ENCODE data around the gene TSPEAR. TPM values are rescaled to one million over a fixed set of nuclear protein-coding genes. Genes with fewer than 3 reads are reported as not detected.
"Not testable (repeated sequence)": the region's sequence is repeated elsewhere in the genome, so short reads cannot be mapped to it uniquely, and the experiment has no call there.

The TSPEAR gene
- total RNA-seq, 4 donors from 2014 or later = not detected

DNA sequence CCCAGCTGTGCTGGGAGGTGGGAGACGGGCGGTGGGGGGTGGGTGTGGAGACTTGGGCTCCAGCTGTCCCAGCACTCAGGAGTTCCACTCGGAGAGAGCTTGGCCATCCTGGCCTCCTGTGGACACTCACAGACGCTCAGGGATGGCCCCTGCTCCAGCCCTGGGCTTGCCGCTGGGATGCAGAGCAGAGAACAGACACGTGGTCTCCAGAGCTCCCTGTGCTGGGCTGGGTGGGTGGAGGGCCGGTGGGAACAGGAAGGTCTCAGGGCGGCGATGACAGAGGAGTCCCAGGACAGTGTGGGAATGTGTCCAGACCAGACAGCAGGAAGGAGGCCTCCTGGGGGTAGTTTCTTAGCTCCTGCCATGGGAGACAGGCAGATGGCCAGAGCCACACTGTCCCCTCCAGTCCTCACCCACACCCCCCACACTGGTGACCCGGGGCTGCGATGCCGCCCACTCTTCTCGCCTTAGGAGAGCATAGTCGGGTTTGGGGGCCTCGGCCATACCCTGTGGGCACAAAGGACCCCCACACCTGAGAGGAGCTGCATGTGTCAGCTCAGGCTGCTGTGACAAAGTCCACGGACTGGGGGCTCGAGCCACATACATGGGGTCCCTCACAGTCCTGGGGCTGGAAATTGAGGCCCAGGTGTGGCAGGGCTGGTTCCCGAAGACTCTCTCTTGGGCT lies 82.5 kb downstream of the TSPEAR start:
- no peak for DNase-seq
- Histone ChIP-seq H3K27me3 (peaks cover 11% of the 10 kb centered on the region), H3K9me3 (peaks cover 4 to 29% of the 10 kb centered on the region in 2 donors), H3K4me3 (no peak overlapping the region), H3K4me1 (no peaks in the 10 kb centered on the region), H3K36me3 (no peaks in the 10 kb centered on the region), H3K27ac (no peak overlapping the region)
- intact Hi-C loops (cut with DNase I; ENCODE audit: low total_unique reads) = no loop called here
- in situ Hi-C loops (cut with MboI; ENCODE audit: low pct_ligation_motif_present in 1 of 4, low pct_unique_long_range_greater_than_20kb in 1 of 4, low sequenced_read_pairs in 3 of 4) = no loop called here
- TF ChIP-seq, protein P1, sequence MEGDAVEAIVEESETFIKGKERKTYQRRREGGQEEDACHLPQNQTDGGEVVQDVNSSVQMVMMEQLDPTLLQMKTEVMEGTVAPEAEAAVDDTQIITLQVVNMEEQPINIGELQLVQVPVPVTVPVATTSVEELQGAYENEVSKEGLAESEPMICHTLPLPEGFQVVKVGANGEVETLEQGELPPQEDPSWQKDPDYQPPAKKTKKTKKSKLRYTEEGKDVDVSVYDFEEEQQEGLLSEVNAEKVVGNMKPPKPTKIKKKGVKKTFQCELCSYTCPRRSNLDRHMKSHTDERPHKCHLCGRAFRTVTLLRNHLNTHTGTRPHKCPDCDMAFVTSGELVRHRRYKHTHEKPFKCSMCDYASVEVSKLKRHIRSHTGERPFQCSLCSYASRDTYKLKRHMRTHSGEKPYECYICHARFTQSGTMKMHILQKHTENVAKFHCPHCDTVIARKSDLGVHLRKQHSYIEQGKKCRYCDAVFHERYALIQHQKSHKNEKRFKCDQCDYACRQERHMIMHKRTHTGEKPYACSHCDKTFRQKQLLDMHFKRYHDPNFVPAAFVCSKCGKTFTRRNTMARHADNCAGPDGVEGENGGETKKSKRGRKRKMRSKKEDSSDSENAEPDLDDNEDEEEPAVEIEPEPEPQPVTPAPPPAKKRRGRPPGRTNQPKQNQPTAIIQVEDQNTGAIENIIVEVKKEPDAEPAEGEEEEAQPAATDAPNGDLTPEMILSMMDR (IDR thresholded peaks at IDR 0.05) = no peak
- TF ChIP-seq POLR2A (IDR thresholded peaks at IDR 0.05) (no peak), POLR2AphosphoS5 (IDR thresholded peaks at IDR 0.05) (no peak), EP300 (IDR thresholded peaks at IDR 0.05; ENCODE audit: low read depth) (no peak)
- 40 to 80% methylated on average over 3 to 16 of the region's 18 CpGs for WGBS, 2 donors (ENCODE audit: low coverage in 1 of 2)

DNA sequence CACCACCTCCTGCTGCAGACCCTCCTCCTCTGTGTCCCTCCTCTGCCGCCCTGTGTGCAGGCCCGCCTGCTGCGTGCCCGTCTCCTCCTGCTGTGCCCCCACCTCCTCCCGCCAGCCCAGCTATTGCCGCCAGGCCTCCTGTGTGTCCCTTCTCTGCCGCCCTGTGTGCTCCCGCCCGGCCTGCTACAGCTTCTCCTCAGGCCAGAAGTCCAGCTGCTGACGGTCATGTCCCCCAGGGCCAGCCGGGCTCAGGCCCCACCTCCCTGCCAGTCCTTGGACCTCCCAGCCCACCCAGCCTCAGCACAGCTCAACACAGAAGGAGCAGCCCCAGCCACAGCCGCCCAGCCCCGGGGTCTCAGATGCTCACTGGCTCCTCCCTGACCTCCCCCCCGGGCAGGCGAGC lies 83.5 kb downstream of the TSPEAR start:
- Histone ChIP-seq H3K9me3 (peaks cover 13 to 37% of the 10 kb centered on the region in 2 donors), H3K27me3 (peaks cover 11% of the 10 kb centered on the region)
- H3K27ac ChIP-seq; H3K36me3 ChIP-seq; DNase-seq; intact Hi-C loops (cut with DNase I; ENCODE audit: low total_unique reads); H3K4me1 ChIP-seq; H3K4me3 ChIP-seq; in situ Hi-C loops (cut with MboI; ENCODE audit: low pct_ligation_motif_present in 1 of 4, low pct_unique_long_range_greater_than_20kb in 1 of 4, low sequenced_read_pairs in 3 of 4): not testable (repeated sequence)
- 46% methylated on average over 13 of the region's 15 CpGs; no CpG with 5 or more reads in 1 of the 2 donors for WGBS, 2 donors (ENCODE audit: low coverage in 1 of 2)

GRCh38 chr21:44627181-44627822 lies 84.1 kb downstream of the TSPEAR start:
- DNase-seq; H3K27ac ChIP-seq; H3K4me3 ChIP-seq; H3K36me3 ChIP-seq; H3K4me1 ChIP-seq; intact Hi-C loops (cut with DNase I; ENCODE audit: low total_unique reads); in situ Hi-C loops (cut with MboI; ENCODE audit: low pct_ligation_motif_present in 1 of 4, low pct_unique_long_range_greater_than_20kb in 1 of 4, low sequenced_read_pairs in 3 of 4): not testable (repeated sequence)
- peaks cover 12 to 33% of the 10 kb centered on the region in 2 donors for H3K9me3 ChIP-seq
- peaks cover 11% of the 10 kb centered on the region for H3K27me3 ChIP-seq
- 74% methylated on average over 17 of the region's 20 CpGs; no CpG with 5 or more reads in 1 of the 2 donors for WGBS, 2 donors (ENCODE audit: low coverage in 1 of 2)

DNA sequence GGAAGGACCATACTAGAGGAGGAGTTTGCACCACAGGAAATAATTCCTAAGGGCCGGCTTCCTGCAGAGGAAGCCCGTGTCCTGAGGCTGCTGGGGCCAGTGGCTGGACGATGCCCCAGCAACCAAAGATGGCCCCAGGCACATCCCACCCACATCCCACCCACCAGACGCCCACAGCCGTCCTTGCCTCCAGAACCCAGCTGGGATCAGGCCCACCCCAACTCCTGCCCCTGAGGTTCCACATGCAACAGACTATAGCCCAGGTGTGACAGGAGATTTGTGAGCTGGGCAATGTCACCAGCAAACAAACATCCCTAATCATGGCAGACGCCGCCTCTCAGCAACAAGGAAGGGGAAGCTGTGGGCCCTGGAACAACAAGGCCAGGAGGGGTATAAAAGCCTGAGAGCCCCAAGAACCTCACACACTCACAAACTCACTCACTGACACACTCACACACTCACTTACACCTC lies 84.7 kb downstream of the TSPEAR start, which contains the start of gene KRTAP10-9:
Gene KRTAP10-9 (plus strand): TSS at position 421 of the 471 bp plus-strand sequence. CDS start 79 bp downstream, outside the sequence.
- H3K4me1 ChIP-seq = no peaks in the 10 kb centered on the region
- H3K27me3 ChIP-seq = peaks cover 11% of the 10 kb centered on the region
- no peak within 1 kb of the TSS for H3K27ac ChIP-seq
- peaks cover 9 to 27% of the 10 kb centered on the region in 2 donors for H3K9me3 ChIP-seq
- in situ Hi-C loops (cut with MboI; ENCODE audit: low pct_ligation_motif_present in 1 of 4, low pct_unique_long_range_greater_than_20kb in 1 of 4, low sequenced_read_pairs in 3 of 4) = no loop called here
- intact Hi-C loops (cut with DNase I; ENCODE audit: low total_unique reads) = no loop called here
- 57% methylated on average over 7 of the region's 7 CpGs; no CpG with 5 or more reads in 1 of the 2 donors for WGBS, 2 donors (ENCODE audit: low coverage in 1 of 2)
- TF ChIP-seq, protein P1 (IDR thresholded peaks at IDR 0.05) = no peak
- TF ChIP-seq EP300 (IDR thresholded peaks at IDR 0.05; ENCODE audit: low read depth) = no peak
- no peak for TF ChIP-seq POLR2A (IDR thresholded peaks at IDR 0.05)
- no peak for TF ChIP-seq POLR2AphosphoS5 (IDR thresholded peaks at IDR 0.05)
- no peak for DNase-seq
- no peak within 1 kb of the TSS for H3K4me3 ChIP-seq
- no peaks in the 10 kb centered on the region for H3K36me3 ChIP-seq

GRCh38 chr21:44626262-44626661 lies 85.1 kb downstream of the TSPEAR start:
- Histone ChIP-seq H3K27ac (no peak overlapping the region), H3K27me3 (peaks cover 11% of the 10 kb centered on the region), H3K4me1 (no peaks in the 10 kb centered on the region), H3K9me3 (peaks cover 9 to 22% of the 10 kb centered on the region in 2 donors), H3K4me3 (no peak overlapping the region), H3K36me3 (no peaks in the 10 kb centered on the region)
- intact Hi-C loops (cut with DNase I; ENCODE audit: low total_unique reads) = no loop called here
- in situ Hi-C loops (cut with MboI; ENCODE audit: low pct_ligation_motif_present in 1 of 4, low pct_unique_long_range_greater_than_20kb in 1 of 4, low sequenced_read_pairs in 3 of 4) = no loop called here
- TF ChIP-seq POLR2AphosphoS5 (IDR thresholded peaks at IDR 0.05) (no peak), POLR2A (IDR thresholded peaks at IDR 0.05) (no peak), EP300 (IDR thresholded peaks at IDR 0.05; ENCODE audit: low read depth) (no peak)
- TF ChIP-seq, protein P1 (IDR thresholded peaks at IDR 0.05) = no peak
- DNase-seq = no peak
- WGBS, 2 donors (ENCODE audit: low coverage in 1 of 2) = 41 to 74% methylated on average over 2 to 10 of the region's 10 CpGs
